SK-N-SH (cell line): Measurements from ENCODE around the gene IMPA2. TPM values are rescaled to one million over a fixed set of nuclear protein-coding genes. Genes with fewer than 3 reads are reported as not detected.

Experiments
- CTCF ChIA-PET: fragments of 300-600, 350-600 bp; formaldehyde crosslinking; extraction: SDS; loops from one replicate; lab custom pipeline; 2021; lab: Yijun Ruan, JAX
- POLR2A ChIA-PET: fragments of 350-600 bp; sonication (Branson Sonifier 250); formaldehyde crosslinking; extraction: SDS; loops from one replicate; lab custom pipeline; 2020; ENCODE audit warnings: antibody characterized with exemption, inconsistent platforms; lab: Yijun Ruan, JAX
- DNase-seq: peaks from one replicate; pipeline ENCODE4 v3.0.0; 2012
- H2AFZ ChIP-seq: fragments of 200-600 bp; sonication (generic); 2 replicates; pipeline ENCODE4 v1.8.1; 2016; ENCODE audit warnings: antibody characterized with exemption, mild to moderate bottlenecking, low read depth
- H3F3A ChIP-seq: fragments of 200-600 bp; sonication (generic); replicated peaks from 2 replicates; pipeline ENCODE3; 2016; ENCODE audit warnings: antibody characterized with exemption, mild to moderate bottlenecking; ENCODE audit not compliant: insufficient read depth
- H3K27ac ChIP-seq, 2 experiments: fragments of 200-500 bp in 1 of 2; fragments of 200-600 bp in 1 of 2; sonication (Bioruptor generic) in 1 of 2; sonication (generic), shearing (Covaris generic) in 1 of 2; 2 replicates each; pipeline versions ENCODE4 v1.5.1 to v1.6.1; 2014 to 2016; ENCODE audit warnings: low read depth in 2 of 2, inconsistent platforms in 1 of 2, low read length in 1 of 2, mild to moderate bottlenecking in 1 of 2, mixed read lengths in 1 of 2
- H3K27me3 ChIP-seq: fragments of 200-600 bp; sonication (generic), shearing (Covaris generic); 2 replicates; pipeline ENCODE4 v1.6.1; 2016; ENCODE audit warnings: mixed run types; ENCODE audit not compliant: insufficient read depth
- H3K36me3 ChIP-seq, 2 experiments: fragments of 200-500 bp in 1 of 2; fragments of 200-600 bp in 1 of 2; sonication (Bioruptor generic) in 1 of 2; sonication (generic) in 1 of 2; replicated peaks in 1 of 2; 2 replicates each; pipeline versions ENCODE3 to v1.5.1; 2014 to 2016; ENCODE audit warnings: low read length in 1 of 2, mild to moderate bottlenecking in 1 of 2; ENCODE audit not compliant: insufficient read depth in 2 of 2, control insufficient read depth in 1 of 2
- H3K4me1 ChIP-seq, 2 experiments: fragments of 200-500 bp in 1 of 2; fragments of 200-600 bp in 1 of 2; sonication (Bioruptor generic) in 1 of 2; sonication (generic), shearing (Covaris generic) in 1 of 2; 2 replicates each; pipeline versions ENCODE4 v1.5.1 to v1.6.1; 2014 to 2016; ENCODE audit warnings: low read depth in 1 of 2, low read length in 1 of 2, mixed run types in 1 of 2; ENCODE audit not compliant: insufficient read depth in 2 of 2, control insufficient read depth in 1 of 2
- H3K4me2 ChIP-seq: fragments of 200-600 bp; sonication (generic), shearing (Covaris generic); 2 replicates; pipeline ENCODE4 v1.6.1; 2017; ENCODE audit warnings: mixed run types
- H3K4me3 ChIP-seq, 2 experiments: fragments of 200-500 bp in 1 of 2; fragments of 200-600 bp in 1 of 2; sonication (Bioruptor generic) in 1 of 2; sonication (generic), shearing (Covaris generic) in 1 of 2; 2 replicates each; pipeline versions ENCODE4 v1.5.1 to v1.8.1; 2014 to 2016; ENCODE audit warnings: low read depth in 2 of 2, inconsistent platforms in 1 of 2, low read length in 1 of 2, mild to moderate bottlenecking in 1 of 2, mixed read lengths in 1 of 2, moderate library complexity in 1 of 2
- H3K79me2 ChIP-seq: fragments of 200-600 bp; sonication (generic); 2 replicates; pipeline ENCODE4 v1.8.1; 2017; ENCODE audit warnings: mild to moderate bottlenecking; ENCODE audit not compliant: insufficient read depth
- H3K9ac ChIP-seq: fragments of 200-600 bp; sonication (generic); 2 replicates; pipeline ENCODE4 v1.6.1; 2017; ENCODE audit warnings: mixed run types
- H3K9me2 ChIP-seq: fragments of 200-600 bp; sonication (generic); 2 replicates; pipeline ENCODE4 v1.6.1; 2017; ENCODE audit warnings: mixed run types
- H3K9me3 ChIP-seq: fragments of 200-600 bp; sonication (generic); 2 replicates; pipeline ENCODE4 v1.6.1; 2017; ENCODE audit warnings: mixed run types, mild to moderate bottlenecking, moderate library complexity
- H4K20me1 ChIP-seq: fragments of 200-600 bp; sonication (generic); 2 replicates; pipeline ENCODE4 v1.6.1; 2017; ENCODE audit warnings: mild to moderate bottlenecking, mixed run types; ENCODE audit not compliant: insufficient read depth
- CHD2 ChIP-seq: fragments of 150-350 bp; IDR thresholded peaks from 2 replicates; pipeline ENCODE4 v1.6.1; 2018; ENCODE audit warnings: low read length; ENCODE audit not compliant: partially characterized antibody
- CTCF ChIP-seq: fragments of 200-600 bp; sonication (generic); IDR thresholded peaks from 2 replicates; pipeline ENCODE4 v1.6.1; 2017; ENCODE audit warnings: antibody characterized with exemption, mild to moderate bottlenecking, moderate library complexity
- FOSL2 ChIP-seq: IDR thresholded peaks from 2 replicates; pipeline ENCODE4 v1.4.0; 2012; ENCODE audit warnings: low read depth, mild to moderate bottlenecking, moderate library complexity, borderline replicate concordance
- FOXM1 ChIP-seq: IDR thresholded peaks from 2 replicates; pipeline ENCODE4 v1.4.0; 2012; ENCODE audit warnings: low read depth, mild to moderate bottlenecking
- GABPA ChIP-seq: IDR thresholded peaks from 2 replicates; pipeline ENCODE4 v1.4.0; 2012; ENCODE audit warnings: low read depth, mild to moderate bottlenecking
- GATA2 ChIP-seq: sonication (generic); formaldehyde crosslinking; IDR thresholded peaks from 2 replicates; pipeline ENCODE4 v1.5.0; 2020; ENCODE audit warnings: mild to moderate bottlenecking, missing genetic modification reagents
- JUND ChIP-seq: IDR thresholded peaks from 2 replicates; pipeline ENCODE4 v1.4.0; 2012
- MEF2A ChIP-seq: IDR thresholded peaks from 2 replicates; pipeline ENCODE4 v1.4.0; 2012; ENCODE audit warnings: low read depth, borderline replicate concordance
- MXI1 ChIP-seq: IDR thresholded peaks from 2 replicates; pipeline ENCODE4 v1.6.1; 2012; ENCODE audit warnings: mild to moderate bottlenecking, low read depth, low read length, improper control_type of control experiment
- NFIC ChIP-seq: IDR thresholded peaks from 2 replicates; pipeline ENCODE4 v1.4.0; 2012; ENCODE audit warnings: borderline replicate concordance
- NRF1 ChIP-seq: IDR thresholded peaks from 2 replicates; pipeline ENCODE4 v1.6.1; 2012; ENCODE audit warnings: low read depth, mild to moderate bottlenecking, low read length
- POLR2AphosphoS5 ChIP-seq: IDR thresholded peaks from 2 replicates; pipeline ENCODE4 v1.6.1; 2012; ENCODE audit warnings: low read depth, low read length
- REST ChIP-seq: IDR thresholded peaks from 2 replicates; pipeline ENCODE4 v1.6.1; 2012; ENCODE audit warnings: mild to moderate bottlenecking, low read depth, low read length, moderate library complexity
- TCF12 ChIP-seq: IDR thresholded peaks from 2 replicates; pipeline ENCODE4 v1.4.0; 2012
- TEAD4 ChIP-seq: IDR thresholded peaks from 2 replicates; pipeline ENCODE4 v1.4.0; 2012; ENCODE audit warnings: mild to moderate bottlenecking, borderline replicate concordance; ENCODE audit not compliant: insufficient read depth
- WGBS: methylation state at CpG from one replicate; pipeline ENCODE4 v1.1.6; 2017; ENCODE audit warnings: low lambda C conversion rate; 5-methylcytosine and 5-hydroxymethylcytosine counted together
- polyA plus RNA-seq, 3 experiments: library from polyadenylated mRNA; depleted of rRNA; stranded (reverse); fragments of >200 nt; gene quantifications; 2 replicates each; pipeline ENCODE4 v1.2.3, GENCODE V29; 2012

IMPA2 gene
- polyA plus RNA-seq, 1 of the 3 experiments (the other 2 are of a cell fraction), result 0.18 TPM

DNA sequence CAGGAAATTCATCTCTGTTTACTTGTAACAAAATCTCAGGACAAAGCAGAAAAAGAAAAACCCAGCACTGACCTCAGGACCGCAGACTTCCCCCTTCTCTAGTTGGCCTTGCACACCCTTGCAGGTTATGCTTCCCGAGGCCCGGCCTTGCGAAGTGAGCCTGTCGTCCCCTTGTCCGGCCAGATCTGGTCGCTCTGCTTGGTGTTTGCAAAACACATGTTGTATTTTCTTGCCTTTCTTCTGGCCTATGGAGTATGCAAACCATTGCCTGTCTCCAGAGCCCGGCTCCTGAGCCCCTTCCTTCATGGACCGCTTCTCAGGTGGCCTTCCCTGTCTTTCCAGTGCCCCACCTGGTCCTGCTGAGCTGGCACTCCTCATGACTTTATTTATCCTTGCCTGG, 4.8 kb downstream of the IMPA2 start:
- POLR2A ChIA-PET, result no interaction called here
- Histone ChIP-seq H3K79me2 (no peaks in the 10 kb centered on the region), H3K4me1 (no peaks in the 10 kb centered on the region; a peak in 1 of 4 replicates), H3F3A (no peaks in the 10 kb centered on the region), H3K4me3 (no peak overlapping the region), H3K27me3 (peaks cover 91% of the 10 kb centered on the region), H3K9ac (no peak overlapping the region), H3K9me3 (no peaks in the 10 kb centered on the region), H3K4me2 (no peak overlapping the region), H3K36me3 (no peaks in the 10 kb centered on the region), H3K27ac (no peak overlapping the region), H2AFZ (no peak overlapping the region)
- WGBS, result 32% methylated on average over 8 of the region's 9 CpGs
- TF ChIP-seq REST, result no peak
- no peak for TF ChIP-seq MXI1
- TF ChIP-seq NRF1, result no peak
- TF ChIP-seq FOXM1, result no peak
- no peak for TF ChIP-seq POLR2AphosphoS5
- TF ChIP-seq TEAD4, result no peak
- TF ChIP-seq NFIC, result no peak
- TF ChIP-seq JUND, result no peak
- TF ChIP-seq GATA2 (CRISPR knock-in tag), result no peak
- TF ChIP-seq CHD2, result no peak
- no peak for TF ChIP-seq CTCF
- no peak for TF ChIP-seq FOSL2
- no peak for TF ChIP-seq TCF12
- TF ChIP-seq, all 33 proteins: peak for 0
- no peaks in the 10 kb centered on the region for H3K9me2 ChIP-seq
- H4K20me1 ChIP-seq, result no peaks in the 10 kb centered on the region
- no peak for DNase-seq
- CTCF ChIA-PET, result interaction anchor here (1.1 kb wide), 1 partner anchor 9 kb away, joined by 6 read pairs; no protein-coding TSS in a partner anchor

GRCh38 chr18:11987527-11987926, 6.2 kb downstream of the IMPA2 start:
- CTCF ChIA-PET, result no interaction called here

More at GRCh38 chr18:11987527-11987926, 6.2 kb downstream of the IMPA2 start:
- Histone ChIP-seq H3K4me1 (no peaks in the 10 kb centered on the region), H3K9me3 (no peaks in the 10 kb centered on the region), H3K36me3 (no peaks in the 10 kb centered on the region), H3K4me2 (no peak overlapping the region), H3K9ac (no peak overlapping the region)
- DNase-seq, result no peak
- WGBS, result 25% methylated on average over 7 of the region's 7 CpGs
- TF ChIP-seq GABPA (no peak), FOXM1 (no peak), MEF2A (no peak)
- TF ChIP-seq, all 33 proteins: peak for 0
- Histone ChIP-seq H2AFZ (no peak overlapping the region), H3K27ac (no peak overlapping the region), H4K20me1 (no peaks in the 10 kb centered on the region), H3F3A (no peaks in the 10 kb centered on the region), H3K79me2 (no peaks in the 10 kb centered on the region), H3K9me2 (no peaks in the 10 kb centered on the region), H3K4me3 (no peak overlapping the region), H3K27me3 (peaks cover 94% of the 10 kb centered on the region)
- POLR2A ChIA-PET, result no interaction called here
